Panc1 (cell line): Measurements from ENCODE around the gene PTTG1.

ENCODE experiments used
- TF ChIP-seq, protein P1 (sequence below): fragments of 450-650 bp; IDR thresholded peaks from 2 replicates; pipeline ENCODE4 v1.5.1; 2017; ENCODE audit warnings: mild to moderate bottlenecking
- TF ChIP-seq, protein P2 (sequence below), 2 experiments: IDR thresholded peaks; 2 replicates each; pipeline ENCODE4 v1.6.1; 2011 to 2012; ENCODE audit warnings: low read depth in 2 of 2, control low read depth in 1 of 2, low read length in 1 of 2, mild to moderate bottlenecking in 1 of 2, moderate library complexity in 1 of 2; ENCODE audit not compliant: insufficient read depth in 1 of 2

GRCh38 chr5:160434022-160434531 lies 12.4 kb downstream of the PTTG1 start:
- TF ChIP-seq, protein P1, sequence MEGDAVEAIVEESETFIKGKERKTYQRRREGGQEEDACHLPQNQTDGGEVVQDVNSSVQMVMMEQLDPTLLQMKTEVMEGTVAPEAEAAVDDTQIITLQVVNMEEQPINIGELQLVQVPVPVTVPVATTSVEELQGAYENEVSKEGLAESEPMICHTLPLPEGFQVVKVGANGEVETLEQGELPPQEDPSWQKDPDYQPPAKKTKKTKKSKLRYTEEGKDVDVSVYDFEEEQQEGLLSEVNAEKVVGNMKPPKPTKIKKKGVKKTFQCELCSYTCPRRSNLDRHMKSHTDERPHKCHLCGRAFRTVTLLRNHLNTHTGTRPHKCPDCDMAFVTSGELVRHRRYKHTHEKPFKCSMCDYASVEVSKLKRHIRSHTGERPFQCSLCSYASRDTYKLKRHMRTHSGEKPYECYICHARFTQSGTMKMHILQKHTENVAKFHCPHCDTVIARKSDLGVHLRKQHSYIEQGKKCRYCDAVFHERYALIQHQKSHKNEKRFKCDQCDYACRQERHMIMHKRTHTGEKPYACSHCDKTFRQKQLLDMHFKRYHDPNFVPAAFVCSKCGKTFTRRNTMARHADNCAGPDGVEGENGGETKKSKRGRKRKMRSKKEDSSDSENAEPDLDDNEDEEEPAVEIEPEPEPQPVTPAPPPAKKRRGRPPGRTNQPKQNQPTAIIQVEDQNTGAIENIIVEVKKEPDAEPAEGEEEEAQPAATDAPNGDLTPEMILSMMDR = no peak
- TF ChIP-seq, protein P2, sequence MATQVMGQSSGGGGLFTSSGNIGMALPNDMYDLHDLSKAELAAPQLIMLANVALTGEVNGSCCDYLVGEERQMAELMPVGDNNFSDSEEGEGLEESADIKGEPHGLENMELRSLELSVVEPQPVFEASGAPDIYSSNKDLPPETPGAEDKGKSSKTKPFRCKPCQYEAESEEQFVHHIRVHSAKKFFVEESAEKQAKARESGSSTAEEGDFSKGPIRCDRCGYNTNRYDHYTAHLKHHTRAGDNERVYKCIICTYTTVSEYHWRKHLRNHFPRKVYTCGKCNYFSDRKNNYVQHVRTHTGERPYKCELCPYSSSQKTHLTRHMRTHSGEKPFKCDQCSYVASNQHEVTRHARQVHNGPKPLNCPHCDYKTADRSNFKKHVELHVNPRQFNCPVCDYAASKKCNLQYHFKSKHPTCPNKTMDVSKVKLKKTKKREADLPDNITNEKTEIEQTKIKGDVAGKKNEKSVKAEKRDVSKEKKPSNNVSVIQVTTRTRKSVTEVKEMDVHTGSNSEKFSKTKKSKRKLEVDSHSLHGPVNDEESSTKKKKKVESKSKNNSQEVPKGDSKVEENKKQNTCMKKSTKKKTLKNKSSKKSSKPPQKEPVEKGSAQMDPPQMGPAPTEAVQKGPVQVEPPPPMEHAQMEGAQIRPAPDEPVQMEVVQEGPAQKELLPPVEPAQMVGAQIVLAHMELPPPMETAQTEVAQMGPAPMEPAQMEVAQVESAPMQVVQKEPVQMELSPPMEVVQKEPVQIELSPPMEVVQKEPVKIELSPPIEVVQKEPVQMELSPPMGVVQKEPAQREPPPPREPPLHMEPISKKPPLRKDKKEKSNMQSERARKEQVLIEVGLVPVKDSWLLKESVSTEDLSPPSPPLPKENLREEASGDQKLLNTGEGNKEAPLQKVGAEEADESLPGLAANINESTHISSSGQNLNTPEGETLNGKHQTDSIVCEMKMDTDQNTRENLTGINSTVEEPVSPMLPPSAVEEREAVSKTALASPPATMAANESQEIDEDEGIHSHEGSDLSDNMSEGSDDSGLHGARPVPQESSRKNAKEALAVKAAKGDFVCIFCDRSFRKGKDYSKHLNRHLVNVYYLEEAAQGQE (IDR thresholded peaks at IDR 0.05; ENCODE audit: insufficient read depth in 1 of 2, low read depth in 2 of 2, low read length in 1 of 2) = no peak
